GM21381 (cell line): ENCODE measurements around the gene RFPL3.
"Not testable (repeated sequence)": the region's sequence is repeated elsewhere in the genome, so short reads cannot be mapped to it uniquely, and the experiment has no call there.

Experiments
- ATAC-seq: cut with Tn5 transposase; IDR thresholded peaks from one replicate; pipeline ENCODE4 v1.9.1; 2021; ENCODE audit warnings: mild to moderate bottlenecking, moderate library complexity; ENCODE audit not compliant: unreplicated experiment

The RFPL3 gene

DNA sequence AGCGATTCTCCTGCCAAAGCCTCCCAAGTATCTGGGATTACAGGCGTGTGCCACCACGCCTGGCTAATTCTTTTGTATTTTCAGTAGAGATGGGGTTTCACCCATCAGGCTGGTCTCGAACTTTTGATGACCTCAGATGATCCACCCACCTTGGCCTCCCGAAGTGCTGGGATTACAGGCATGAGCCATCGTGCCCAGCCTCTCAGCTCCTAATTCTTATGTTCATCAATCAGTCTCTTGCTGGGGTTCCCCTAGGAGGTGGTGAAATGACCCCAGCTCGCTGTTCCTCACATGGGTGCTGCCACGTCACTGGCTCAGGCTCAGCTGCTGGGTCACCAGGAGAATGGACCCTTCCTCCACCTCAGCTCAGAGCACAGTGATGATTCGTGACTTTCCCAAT is at the start of gene RFPL3:
TSS of gene RFPL3 (plus strand) at position 301 of the 400 bp plus-strand sequence. CDS start 205 bp downstream, outside the sequence.
- not testable (repeated sequence) for ATAC-seq

DNA sequence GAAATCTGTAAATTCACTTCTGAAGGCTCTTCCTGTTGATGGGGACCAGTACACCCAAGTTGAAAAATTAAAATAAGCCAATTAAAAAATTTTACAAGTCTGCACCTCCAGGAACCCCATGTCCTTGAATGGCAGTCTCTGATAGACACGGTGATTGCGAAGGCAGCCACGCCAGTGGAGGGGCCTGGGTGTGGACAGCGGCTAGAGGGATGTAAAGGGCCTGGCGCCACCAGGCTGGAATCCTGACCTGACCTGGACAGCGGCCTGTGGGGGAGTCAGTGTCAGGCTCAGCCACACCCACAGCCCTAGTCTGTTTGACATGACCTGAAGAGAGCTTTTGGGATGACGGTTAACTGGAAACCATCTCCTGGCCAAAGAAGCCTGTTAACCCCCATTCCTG is 49.5 kb upstream of the RFPL3 start:
- no peak for ATAC-seq

DNA sequence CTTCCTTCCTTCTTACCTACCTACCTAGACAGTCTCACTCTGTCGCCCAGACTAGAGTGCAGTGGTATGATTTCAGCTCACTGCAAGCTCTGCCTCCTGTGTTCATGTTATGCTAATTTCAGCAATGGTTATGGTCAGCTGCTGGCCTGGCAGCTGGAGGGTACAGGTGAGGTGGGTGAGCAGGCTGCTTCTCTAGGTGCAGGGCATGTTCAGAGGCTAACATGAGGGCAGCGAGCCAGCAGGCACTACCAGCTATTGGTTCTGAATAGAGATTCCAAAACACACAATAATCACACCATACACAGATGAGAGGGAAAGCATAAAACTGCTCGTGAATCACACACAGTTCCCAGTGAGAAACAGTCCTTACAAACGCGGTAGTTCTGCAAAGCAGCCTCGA is 48.7 kb upstream of the RFPL3 start:
- ATAC-seq, result no peak

DNA sequence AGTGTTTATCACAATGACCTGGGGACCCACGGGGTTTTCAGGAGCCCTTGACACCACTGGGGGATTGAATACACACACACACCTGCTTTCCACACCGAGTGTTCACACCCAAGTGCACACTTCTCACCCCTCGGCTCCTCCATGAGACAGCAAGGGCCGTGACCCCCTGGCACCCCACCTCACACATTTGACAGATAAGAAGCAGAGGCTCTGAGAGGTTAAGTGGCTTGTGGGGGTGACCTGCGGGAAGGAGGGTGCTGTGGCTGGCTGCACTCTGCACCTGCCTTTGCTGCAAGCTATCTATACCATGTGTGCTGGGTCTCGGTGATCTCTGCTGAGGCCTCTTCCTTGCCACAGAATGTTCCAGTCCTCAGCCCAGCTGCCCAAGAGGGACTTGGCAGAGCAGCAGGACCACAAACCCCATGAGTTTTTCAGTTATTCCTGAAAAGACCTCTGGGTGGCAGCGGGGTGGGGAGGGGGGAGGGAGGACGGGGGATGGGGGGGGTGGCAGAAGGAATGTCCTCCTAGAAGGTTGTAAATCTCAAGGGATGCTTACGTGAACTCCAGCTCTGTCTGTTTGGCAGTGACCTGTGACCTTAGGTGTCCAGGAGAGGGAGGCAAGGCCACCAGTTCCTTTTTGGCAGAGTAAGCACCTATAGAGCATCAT is 47.9 kb upstream of the RFPL3 start:
- no peak for ATAC-seq

DNA sequence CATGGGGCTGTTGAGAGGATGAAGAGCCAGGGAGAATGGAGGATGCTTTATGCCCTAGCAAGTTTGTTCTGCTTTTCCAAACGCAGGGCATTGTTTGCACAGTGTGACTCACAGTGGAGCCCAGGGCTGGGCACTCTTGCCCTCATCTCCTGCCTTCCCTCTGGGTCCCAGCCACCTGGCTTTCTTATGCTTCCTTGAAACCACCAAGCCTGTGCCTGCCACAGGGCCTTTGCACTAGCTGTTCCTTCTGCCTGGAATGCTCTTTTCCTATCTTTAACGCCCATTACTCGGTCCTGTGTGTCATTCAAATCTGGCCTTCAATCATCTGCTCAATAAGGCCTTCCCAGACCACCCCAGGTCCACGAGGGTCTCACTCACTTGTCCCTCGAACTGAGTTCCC is 46.9 kb upstream of the RFPL3 start:
- no peak for ATAC-seq

DNA sequence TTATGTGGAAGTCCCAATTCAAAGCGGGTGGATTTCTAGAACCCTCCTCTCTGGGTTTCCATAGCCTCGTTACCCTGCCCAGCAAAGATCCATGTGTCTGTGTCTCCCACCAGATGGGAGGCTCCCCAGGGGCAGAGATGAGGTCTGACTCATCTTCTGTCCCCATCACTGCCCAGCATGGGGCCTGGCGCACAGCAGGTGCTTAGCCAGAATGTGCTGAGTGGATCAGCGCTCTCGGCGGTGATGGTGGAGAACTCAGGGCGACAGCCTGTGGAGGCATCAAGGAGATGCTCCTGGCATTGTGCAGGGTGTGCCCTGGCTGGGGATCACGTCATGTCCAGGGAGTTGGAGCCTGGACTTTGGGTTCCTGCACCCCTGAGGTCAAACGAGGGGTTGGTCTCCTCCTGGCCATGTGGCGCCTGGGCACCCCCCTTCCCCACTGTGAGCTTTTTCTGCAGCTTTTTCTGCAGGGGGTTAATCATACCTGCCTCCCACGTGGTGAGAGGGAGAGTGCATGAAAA is 46.1 kb upstream of the RFPL3 start:
- ATAC-seq, result no peak

DNA sequence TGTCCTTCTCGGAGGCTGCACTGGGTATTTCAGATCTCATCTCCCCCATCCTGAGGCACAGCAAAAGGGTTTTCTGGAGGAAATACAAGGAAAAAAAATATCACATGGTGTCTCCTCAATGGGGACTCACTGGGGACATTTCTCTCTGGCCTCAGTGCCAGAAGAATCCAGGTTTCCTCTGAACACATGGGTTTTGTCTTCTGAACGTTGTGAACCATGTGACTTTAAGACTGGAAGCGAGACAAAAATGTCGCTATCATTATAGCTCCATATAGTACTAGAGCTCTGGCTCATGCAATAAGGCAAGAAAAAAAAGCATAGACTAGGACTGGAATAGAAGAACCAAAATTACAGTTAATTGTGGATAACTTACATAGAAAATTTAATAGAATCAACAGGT is 44.9 kb upstream of the RFPL3 start:
- ATAC-seq, result no peak

DNA sequence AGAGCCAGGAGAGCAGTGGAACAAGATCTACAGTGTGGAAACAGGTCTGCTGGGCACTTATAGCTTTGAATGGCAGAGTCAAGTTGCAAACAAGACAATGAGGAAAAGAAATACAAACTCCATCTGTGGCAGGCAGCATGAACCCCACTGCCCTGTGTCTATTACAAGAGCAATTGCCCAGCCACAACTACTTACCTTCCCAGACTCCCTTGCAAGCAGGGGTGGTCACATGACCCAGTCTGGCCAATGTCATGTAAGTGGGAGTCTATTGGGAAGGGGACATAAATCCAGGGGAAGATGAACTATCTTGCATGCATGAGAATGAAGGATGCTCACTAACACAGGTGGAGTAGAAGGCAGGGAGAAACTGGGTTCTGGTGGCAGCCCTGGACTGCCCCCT is 44.1 kb upstream of the RFPL3 start:
- no peak for ATAC-seq

DNA sequence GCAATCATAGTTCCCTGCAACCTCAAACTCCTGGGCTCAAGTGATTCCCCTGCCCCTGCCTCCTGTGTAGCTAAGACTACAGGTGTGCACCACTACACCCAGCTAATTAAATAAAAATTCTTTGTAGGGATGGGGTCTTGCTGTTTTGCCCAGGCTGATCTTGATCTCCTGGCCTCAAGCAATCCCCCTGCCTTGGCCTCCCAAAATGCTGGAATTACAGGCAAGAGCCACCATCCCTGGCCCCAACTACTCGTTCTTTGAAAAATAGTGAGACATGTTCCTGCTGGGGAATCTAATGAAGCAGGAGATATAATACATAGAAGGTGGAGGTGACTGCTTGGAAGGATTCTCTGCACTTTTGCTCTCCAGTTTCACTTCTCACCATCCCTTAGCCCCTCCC is 40.1 kb upstream of the RFPL3 start:
- ATAC-seq, result no peak

DNA sequence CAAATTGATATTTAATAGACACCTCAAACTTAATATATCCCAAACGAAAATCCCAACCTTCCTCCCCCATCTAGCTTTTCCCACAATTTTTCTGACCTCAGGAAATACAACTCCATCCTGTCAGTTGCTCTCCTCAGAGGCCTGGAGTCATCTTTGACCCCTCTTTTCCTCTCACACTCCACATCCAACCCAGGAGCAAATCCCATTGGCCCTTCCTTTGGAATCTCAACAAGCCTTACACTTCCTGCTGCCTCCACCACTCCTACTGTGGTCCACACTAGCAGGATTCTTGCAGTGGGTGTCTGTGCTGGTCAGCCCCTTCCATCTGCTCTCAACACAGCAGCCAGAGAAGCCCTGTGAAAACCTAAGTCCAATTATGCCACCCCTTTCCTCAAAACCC is 39.3 kb upstream of the RFPL3 start:
- no peak for ATAC-seq

DNA sequence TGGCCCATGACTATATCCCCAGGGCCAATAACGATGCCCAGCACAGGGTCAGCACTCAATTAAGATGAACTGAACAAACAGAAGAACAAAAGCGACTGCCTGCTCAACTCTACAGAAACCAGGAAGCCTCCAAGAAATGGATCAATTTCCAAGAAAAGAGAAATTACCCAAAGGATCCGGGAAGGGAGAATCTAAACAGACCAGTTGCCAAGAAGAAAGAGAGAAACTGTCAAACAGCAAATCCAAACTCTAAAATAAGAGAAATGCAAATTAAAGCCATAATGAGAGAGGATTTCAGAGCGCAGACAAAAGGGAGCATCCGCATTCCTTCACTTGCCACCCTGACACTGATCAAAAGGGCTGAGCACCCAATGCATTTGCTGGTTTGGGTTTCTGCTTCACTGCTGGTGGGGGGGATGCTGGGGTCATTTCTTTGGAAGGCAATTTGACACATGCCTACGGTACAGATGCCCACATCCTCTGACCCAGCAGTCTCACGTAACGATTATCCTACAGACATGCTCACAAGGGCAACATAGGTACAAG is 37.7 kb upstream of the RFPL3 start:
- no peak for ATAC-seq

DNA sequence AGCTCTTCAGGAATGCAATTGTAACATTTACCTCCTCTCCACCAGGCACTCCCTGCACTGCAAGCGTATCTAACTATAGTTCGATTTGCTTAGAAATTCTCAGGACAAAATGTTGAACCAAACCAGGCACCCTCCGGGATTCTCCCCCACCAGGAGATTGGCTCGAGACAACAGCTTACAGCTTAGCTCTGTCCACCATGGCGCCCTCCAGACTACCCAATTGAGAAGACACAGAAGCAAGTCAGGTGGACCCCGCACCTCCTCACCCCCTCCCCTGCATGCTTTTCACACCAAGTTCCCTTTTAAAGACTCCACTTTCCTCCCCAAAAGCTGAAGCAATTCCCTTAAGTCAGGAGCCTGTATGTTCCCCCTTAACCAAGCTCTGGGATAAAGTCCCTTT is 34.7 kb upstream of the RFPL3 start:
- ATAC-seq, result no peak

DNA sequence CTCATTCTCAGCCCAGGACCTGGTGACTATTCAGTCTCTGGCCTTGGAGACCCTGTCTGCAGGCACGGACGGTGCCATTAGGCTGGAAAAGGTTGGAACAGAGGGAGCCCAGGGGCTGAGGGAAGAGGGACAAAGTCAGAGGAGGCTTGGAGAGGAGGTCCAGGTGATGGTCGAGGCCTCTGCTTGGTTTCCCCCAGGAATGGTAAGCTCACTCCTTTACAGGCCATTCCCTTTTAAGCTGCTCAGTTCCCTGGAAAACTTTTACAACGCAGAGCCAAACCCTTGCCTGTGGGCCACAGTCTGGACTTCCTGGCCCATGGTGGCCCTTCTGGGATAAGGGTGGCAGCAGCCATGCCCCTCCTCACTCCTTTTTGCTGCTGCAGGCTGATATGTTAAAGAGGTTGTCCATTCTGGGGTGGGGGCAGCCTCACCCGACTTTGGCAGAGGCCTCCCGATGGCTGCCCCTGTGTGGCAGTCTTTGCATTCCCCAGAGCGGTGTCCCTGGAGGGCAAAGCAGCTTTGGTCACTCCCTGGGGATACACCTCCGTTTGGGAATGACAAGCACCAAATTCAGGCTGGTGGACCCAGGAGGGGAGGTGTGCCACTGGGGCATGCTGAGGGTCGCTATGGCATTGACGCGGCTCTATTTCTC is 34.0 kb upstream of the RFPL3 start:
- ATAC-seq, result no peak

DNA sequence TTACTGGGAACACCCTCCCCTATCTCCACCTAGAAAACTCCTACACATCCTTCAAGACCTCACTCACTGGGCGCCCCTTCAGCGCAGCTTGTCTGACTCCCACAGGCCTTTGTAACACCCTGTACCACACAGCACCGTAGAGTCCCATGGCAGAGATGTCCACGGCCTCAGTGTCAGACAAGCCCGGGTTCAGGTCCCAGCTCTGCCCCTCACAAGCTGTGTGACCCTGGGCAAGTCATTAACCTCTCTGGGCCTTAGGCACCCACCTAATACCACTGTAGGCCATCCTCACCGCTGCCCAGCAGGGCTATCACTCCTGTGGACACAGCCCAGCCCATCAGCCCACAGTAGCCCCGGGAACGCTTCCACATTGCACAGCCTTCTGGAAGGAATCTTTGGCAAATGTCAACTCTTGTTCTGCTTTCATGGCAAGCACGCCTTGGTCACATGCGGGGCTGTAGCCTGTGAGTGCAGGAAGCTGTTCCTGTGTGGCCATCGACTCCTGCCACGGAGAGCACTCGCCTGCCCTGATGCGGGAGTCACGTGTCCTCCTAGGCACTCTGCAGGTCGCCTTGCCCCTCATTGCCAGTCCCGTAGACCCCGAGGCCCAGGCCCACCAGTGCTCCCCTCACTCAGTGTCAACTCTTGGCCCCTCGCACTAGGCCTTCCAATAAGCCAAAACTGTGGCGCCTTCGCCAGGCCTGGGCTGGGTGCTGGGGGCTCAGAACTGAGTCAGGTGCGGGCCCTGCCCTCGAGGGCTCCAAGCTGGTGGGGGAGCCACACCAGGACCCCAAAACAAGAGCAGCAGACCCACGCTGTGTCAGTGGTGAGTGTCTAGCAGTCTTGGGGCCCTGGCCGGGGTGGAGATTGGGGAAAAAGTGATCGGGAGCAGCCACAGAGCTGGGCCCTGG is 32.9 kb upstream of the RFPL3 start:
- no peak for ATAC-seq

DNA sequence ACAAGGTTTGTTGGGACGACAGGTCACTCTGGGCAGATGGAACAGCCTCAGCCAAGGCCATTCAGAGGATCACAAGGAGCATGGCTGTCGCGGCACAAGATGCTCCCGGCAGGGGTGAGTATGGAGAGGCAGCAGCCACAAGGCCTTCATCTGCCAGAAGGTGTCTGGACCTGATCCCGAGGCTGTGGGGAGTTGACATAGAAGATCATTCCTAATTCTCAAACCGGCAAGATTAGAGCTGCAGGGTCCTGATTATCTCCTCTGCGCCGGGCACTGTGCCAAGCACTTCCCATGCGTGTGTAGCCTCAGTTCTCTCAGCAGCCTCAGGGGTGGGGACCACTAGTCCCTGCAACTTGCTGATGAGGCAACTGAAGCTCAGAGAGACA is 32.3 kb upstream of the RFPL3 start:
- ATAC-seq, result no peak

DNA sequence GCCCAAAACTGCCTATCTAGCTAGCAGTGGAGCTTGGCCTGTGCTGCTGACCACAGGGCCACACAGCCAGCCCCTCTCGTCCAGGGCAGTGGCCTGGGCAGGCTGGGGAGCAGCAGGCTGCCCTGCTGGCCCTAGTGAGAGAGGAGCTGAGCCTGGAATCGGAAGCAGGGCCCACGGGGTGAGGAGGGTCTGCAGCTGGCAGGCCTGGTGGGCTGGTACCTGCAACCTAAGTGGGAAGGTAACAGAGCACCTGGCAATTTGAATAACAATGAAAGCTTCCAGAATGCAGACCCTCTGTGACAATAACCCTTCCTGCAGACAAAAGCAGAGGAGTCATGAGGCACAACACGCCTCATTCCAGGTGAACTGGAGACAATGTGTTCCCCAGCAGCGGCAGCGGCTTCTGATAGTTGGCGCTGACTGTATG is 31.8 kb upstream of the RFPL3 start:
- no peak for ATAC-seq

DNA sequence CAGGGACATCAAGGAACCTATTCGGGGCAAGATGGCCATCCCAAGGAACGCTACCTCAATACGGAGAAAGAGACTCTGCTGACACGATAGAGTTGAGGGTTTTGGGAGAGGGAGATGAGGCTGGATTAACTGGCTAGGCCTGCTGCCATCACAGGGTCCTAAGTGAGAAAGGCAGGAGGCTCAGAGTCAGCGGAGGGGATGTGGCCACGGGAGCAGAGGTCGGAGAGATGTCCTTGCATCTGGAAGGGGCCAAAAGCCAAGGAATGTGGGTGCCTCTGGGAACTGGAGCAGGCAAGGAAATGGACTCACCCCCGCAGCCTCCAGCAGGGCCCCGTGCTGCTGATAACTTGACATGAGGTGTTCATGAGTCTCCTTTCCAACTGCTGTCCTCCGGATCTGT is 31.0 kb upstream of the RFPL3 start:
- ATAC-seq, result no peak

DNA sequence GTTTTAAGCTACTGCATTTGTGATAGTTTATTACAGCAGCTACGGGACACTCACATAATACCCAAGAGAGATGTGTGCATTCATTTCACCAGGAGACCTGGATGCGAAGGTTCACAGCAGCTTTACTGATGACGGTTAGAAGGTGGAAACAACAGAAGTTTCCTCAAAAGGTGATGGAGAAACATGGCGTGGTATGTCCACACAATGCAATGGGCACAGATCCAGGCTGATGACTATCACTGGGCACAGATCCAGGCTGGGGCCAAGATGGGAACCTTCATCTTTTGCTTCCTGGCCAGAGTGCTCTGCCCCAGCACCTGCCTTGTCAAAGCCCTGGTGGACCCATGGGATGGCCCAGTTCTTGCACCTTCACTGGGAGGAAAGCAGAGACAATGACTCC is 30.6 kb upstream of the RFPL3 start:
- ATAC-seq, result no peak

DNA sequence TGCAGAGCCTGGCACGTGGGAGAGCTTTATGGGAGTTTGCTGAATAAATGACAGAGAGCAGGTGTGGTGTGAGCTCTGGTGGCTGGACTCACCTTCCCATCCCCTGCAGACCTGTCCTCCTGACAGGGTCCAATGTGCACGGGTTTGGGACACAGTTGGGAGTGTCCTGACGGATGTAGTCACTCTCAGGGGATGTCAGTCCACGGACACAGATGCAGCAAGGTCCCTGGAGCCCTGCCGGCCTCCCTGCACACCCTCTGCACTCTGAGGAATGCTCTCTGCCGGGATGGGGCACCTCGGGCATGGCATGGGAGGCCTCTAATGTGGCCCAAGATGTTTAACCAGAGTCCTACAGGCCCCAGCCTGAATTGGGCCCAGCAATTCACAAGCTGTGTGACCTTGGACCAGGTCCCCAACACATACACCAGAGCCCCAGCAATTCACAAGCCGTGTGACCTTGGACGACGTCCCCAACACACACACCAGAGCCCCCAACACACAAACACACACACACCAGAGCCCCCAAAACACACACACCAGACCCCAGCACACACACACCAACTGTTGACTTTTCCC is 30.0 kb upstream of the RFPL3 start:
- ATAC-seq, result no peak

DNA sequence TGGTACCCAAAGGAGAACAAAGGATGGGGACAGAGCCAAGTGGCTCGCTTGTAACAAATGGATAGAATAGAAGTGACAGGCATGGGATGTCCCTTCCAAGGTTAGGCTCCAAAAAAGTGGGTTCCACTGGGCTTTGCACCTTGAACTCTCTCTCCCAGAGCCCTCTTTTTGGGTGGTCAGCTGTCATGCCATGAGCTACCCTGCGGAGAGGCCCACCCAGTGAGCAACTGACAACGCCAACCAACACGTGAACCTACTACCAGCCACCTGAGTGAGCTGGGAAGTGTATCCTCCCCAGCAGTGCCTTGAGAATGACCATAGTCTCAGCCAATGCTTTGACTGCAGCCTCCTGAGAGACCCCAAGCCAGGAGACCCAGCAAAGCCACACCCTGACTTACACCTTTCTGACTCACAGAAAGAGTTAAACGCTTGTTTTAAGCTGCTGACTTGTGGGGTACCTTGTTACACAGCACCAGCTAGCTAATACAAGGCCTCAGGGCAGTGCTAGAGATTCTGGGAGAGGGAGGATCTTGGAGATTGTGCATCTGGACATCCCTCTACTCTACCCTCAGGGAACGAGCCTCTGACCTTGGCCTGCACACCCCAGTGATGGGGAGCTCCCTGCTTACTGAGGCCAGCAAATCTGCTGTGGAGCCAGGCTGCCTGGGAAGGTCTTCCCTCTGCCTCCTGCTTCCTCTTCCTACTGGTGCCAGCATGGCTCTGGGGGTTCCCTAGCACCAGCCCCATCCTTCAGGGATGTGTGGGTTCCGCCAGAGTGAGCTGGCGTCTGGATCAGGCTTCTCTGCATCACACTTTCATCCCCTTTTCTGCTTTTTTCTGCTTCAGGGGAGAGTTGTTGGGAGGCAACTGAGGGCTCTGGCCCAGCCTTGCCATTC is 29.1 kb upstream of the RFPL3 start:
- no peak for ATAC-seq
